Measurements from ENCODE around the gene XRCC1. TPM values are rescaled to one million over a fixed set of nuclear protein-coding genes. Genes with fewer than 3 reads are reported as not detected.

The XRCC1 gene
- total and polyA plus RNA-seq, 10 of the 15 experiments (the other 5 are each of a cell fraction or from before 2014, with no cell fraction given) = 2.0 to 51.1 (median 33.7) TPM

DNA sequence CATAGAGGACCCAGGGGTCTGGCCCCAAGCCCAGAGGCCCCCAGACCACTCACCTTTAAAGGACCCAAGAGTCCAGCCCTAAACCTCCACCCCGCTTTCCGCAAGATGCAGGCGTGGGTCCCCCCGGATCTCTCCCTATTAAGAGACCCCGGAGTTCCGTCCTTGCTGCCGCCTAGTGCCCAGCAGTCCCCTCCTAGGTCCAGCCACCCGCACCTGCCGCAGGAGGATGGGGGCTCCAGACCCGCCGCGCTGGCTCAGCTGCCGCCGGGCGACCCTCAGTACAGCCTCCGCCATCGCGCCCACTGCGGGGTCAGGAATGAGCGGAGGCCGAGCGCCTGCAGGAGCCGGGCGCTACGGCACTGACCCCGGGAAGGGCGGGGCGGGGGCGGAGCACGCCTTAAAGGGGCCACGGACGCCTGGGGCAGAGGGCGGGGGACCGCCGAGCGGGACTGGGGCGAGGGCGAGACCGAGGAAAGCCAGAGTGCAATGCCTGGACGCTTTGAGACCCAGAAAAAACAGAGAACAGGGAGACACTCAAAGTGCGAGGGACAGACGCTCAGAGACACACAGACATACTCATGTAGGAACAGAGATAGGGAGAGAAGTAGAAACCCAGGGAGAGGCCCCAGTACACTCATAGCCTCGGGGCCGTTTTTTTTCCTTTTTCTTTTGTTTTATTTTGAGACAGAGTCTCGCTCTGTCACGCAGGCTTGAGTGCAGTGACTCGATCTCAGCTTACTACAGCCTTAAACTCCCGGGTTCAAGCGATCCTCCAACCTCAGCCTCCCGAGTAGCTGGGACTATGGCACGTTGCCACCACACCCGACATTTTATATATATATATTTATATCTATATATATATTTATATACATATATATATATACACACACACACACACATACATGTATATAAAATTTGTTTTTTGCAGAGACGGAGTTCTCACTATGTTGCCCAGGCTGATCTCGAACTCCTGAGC is 48.2 kb downstream of the XRCC1 start, which contains the start of gene ETHE1 (continued):
- no peak for TF ChIP-seq ZNF207 (IDR thresholded peaks at IDR 0.05; ENCODE audit: borderline replicate concordance)
- peak in 1 of 2 experiments; percentile 83; a peak in 2 of 3 replicates for TF ChIP-seq EGR1 (IDR thresholded peaks at IDR 0.05; ENCODE audit: borderline replicate concordance in 1 of 2, low read depth in 2 of 2, low read length in 2 of 2)
- no peak for TF ChIP-seq ZNF274 (IDR thresholded peaks at IDR 0.05; ENCODE audit: insufficient read depth, insufficient read length)
- peak; percentile 68; the same call in 1 of the 2 replicates for TF ChIP-seq TAF1 (IDR thresholded peaks at IDR 0.05; ENCODE audit: borderline replicate concordance, low read depth, low read length)
- no peak; the same call in 1 of the 2 replicates for TF ChIP-seq RUNX3 (IDR thresholded peaks at IDR 0.05; ENCODE audit: low read length)
- peak; percentile 87 for TF ChIP-seq NR2F1 (conservative IDR thresholded peaks at IDR 0.05)
- no peak for TF ChIP-seq TARDBP (IDR thresholded peaks at IDR 0.05; ENCODE audit: borderline replicate concordance)
- TF ChIP-seq HDGF (IDR thresholded peaks at IDR 0.05) = no peak
- TF ChIP-seq GATAD2B (conservative IDR thresholded peaks at IDR 0.05; ENCODE audit: low read depth) = peak; percentile 79
- no peak for TF ChIP-seq NRF1 (conservative IDR thresholded peaks at IDR 0.05; ENCODE audit: low read depth, low read length)
- TF ChIP-seq PKNOX1 (IDR thresholded peaks at IDR 0.05) = no peak
- TF ChIP-seq SP1 (IDR thresholded peaks at IDR 0.05; ENCODE audit: low read depth, low read length) = peak; percentile 71
- TF ChIP-seq, protein P1, sequence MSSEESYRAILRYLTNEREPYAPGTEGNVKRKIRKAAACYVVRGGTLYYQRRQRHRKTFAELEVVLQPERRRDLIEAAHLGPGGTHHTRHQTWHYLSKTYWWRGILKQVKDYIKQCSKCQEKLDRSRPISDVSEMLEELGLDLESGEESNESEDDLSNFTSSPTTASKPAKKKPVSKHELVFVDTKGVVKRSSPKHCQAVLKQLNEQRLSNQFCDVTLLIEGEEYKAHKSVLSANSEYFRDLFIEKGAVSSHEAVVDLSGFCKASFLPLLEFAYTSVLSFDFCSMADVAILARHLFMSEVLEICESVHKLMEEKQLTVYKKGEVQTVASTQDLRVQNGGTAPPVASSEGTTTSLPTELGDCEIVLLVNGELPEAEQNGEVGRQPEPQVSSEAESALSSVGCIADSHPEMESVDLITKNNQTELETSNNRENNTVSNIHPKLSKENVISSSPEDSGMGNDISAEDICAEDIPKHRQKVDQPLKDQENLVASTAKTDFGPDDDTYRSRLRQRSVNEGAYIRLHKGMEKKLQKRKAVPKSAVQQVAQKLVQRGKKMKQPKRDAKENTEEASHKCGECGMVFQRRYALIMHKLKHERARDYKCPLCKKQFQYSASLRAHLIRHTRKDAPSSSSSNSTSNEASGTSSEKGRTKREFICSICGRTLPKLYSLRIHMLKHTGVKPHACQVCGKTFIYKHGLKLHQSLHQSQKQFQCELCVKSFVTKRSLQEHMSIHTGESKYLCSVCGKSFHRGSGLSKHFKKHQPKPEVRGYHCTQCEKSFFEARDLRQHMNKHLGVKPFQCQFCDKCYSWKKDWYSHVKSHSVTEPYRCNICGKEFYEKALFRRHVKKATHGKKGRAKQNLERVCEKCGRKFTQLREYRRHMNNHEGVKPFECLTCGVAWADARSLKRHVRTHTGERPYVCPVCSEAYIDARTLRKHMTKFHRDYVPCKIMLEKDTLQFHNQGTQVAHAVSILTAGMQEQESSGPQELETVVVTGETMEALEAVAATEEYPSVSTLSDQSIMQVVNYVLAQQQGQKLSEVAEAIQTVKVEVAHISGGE (CRISPR knock-in tag; IDR thresholded peaks at IDR 0.05) = no peak
- peak; percentile 54 for TF ChIP-seq SMARCA5 (IDR thresholded peaks at IDR 0.05)
- no peak for TF ChIP-seq CHD1 (IDR thresholded peaks at IDR 0.05; ENCODE audit: low read depth, low read length)
- no peak for TF ChIP-seq CBFB (IDR thresholded peaks at IDR 0.05; ENCODE audit: low read depth)
- no peak for TF ChIP-seq SIX5 (IDR thresholded peaks at IDR 0.05; ENCODE audit: low read depth, low read length, severe bottlenecking)
- TF ChIP-seq JUNB (IDR thresholded peaks at IDR 0.05) = no peak
- TF ChIP-seq SMC3 (IDR thresholded peaks at IDR 0.05; ENCODE audit: borderline replicate concordance, low read length) = no peak
- no peak for TF ChIP-seq LARP7 (IDR thresholded peaks at IDR 0.05)
- TF ChIP-seq, protein P2, sequence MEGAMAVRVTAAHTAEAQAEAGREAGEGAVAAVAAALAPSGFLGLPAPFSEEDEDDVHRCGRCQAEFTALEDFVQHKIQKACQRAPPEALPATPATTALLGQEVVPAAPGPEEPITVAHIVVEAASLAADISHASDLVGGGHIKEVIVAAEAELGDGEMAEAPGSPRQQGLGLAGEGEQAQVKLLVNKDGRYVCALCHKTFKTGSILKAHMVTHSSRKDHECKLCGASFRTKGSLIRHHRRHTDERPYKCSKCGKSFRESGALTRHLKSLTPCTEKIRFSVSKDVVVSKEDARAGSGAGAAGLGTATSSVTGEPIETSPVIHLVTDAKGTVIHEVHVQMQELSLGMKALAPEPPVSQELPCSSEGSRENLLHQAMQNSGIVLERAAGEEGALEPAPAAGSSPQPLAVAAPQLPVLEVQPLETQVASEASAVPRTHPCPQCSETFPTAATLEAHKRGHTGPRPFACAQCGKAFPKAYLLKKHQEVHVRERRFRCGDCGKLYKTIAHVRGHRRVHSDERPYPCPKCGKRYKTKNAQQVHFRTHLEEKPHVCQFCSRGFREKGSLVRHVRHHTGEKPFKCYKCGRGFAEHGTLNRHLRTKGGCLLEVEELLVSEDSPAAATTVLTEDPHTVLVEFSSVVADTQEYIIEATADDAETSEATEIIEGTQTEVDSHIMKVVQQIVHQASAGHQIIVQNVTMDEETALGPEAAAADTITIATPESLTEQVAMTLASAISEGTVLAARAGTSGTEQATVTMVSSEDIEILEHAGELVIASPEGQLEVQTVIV (IDR thresholded peaks at IDR 0.05; ENCODE audit: borderline replicate concordance, partially characterized antibody) = no peak
- 0 out of 4 replicates have a peak, but pooled peaks of 1 of the 2 experiments have one; percentile 19 for TF ChIP-seq SRF (IDR thresholded peaks at IDR 0.05; ENCODE audit: low read depth in 2 of 2, low read length in 2 of 2)
- peak; percentile 51 for TF ChIP-seq HDAC6 (IDR thresholded peaks at IDR 0.05; ENCODE audit: unreplicated experiment)
- peak; percentile 84 for TF ChIP-seq NR2C1 (IDR thresholded peaks at IDR 0.05)

Measured in GM12878 (cell line).